T-helper 2 cell treated with Interferon-gamma antibody and Interleukin-4, amounts not matched to agents 5 μg/mL and 100 μg/mL, for 36 hours (primary cell): ENCODE data around the gene ZBTB38.
A peak's percentile ranks its signal among the peaks of the same experiment; 100 is the strongest.

Experiments
- DNase-seq: peaks from one replicate; pipeline ENCODE4 v3.0.0; 2021; ENCODE audit warnings: low spot score
- H3K27ac Mint-ChIP-seq: one replicate; pipeline ENCODE4 v1.8.0; 2021; ENCODE audit warnings: mild to moderate bottlenecking, mixed read lengths
- H3K27me3 Mint-ChIP-seq: one replicate; pipeline ENCODE4 v1.8.0; 2021; ENCODE audit warnings: low read depth, mixed read lengths
- H3K36me3 Mint-ChIP-seq: one replicate; pipeline ENCODE4 v1.8.0; 2021; ENCODE audit warnings: low read depth, mixed read lengths
- H3K4me1 Mint-ChIP-seq: one replicate; pipeline ENCODE4 v1.8.0; 2021; ENCODE audit warnings: low read depth, mixed read lengths
- H3K4me3 Mint-ChIP-seq: one replicate; pipeline ENCODE4 v1.8.0; 2022; ENCODE audit warnings: mild to moderate bottlenecking, moderate library complexity, mixed read lengths
- H3K9me3 Mint-ChIP-seq: one replicate; pipeline ENCODE4 v1.8.0; 2021; ENCODE audit warnings: mixed read lengths

Gene ZBTB38, protein sequence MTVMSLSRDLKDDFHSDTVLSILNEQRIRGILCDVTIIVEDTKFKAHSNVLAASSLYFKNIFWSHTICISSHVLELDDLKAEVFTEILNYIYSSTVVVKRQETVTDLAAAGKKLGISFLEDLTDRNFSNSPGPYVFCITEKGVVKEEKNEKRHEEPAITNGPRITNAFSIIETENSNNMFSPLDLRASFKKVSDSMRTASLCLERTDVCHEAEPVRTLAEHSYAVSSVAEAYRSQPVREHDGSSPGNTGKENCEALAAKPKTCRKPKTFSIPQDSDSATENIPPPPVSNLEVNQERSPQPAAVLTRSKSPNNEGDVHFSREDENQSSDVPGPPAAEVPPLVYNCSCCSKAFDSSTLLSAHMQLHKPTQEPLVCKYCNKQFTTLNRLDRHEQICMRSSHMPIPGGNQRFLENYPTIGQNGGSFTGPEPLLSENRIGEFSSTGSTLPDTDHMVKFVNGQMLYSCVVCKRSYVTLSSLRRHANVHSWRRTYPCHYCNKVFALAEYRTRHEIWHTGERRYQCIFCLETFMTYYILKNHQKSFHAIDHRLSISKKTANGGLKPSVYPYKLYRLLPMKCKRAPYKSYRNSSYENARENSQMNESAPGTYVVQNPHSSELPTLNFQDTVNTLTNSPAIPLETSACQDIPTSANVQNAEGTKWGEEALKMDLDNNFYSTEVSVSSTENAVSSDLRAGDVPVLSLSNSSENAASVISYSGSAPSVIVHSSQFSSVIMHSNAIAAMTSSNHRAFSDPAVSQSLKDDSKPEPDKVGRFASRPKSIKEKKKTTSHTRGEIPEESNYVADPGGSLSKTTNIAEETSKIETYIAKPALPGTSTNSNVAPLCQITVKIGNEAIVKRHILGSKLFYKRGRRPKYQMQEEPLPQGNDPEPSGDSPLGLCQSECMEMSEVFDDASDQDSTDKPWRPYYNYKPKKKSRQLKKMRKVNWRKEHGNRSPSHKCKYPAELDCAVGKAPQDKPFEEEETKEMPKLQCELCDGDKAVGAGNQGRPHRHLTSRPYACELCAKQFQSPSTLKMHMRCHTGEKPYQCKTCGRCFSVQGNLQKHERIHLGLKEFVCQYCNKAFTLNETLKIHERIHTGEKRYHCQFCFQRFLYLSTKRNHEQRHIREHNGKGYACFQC (N-terminal part only)

DNA sequence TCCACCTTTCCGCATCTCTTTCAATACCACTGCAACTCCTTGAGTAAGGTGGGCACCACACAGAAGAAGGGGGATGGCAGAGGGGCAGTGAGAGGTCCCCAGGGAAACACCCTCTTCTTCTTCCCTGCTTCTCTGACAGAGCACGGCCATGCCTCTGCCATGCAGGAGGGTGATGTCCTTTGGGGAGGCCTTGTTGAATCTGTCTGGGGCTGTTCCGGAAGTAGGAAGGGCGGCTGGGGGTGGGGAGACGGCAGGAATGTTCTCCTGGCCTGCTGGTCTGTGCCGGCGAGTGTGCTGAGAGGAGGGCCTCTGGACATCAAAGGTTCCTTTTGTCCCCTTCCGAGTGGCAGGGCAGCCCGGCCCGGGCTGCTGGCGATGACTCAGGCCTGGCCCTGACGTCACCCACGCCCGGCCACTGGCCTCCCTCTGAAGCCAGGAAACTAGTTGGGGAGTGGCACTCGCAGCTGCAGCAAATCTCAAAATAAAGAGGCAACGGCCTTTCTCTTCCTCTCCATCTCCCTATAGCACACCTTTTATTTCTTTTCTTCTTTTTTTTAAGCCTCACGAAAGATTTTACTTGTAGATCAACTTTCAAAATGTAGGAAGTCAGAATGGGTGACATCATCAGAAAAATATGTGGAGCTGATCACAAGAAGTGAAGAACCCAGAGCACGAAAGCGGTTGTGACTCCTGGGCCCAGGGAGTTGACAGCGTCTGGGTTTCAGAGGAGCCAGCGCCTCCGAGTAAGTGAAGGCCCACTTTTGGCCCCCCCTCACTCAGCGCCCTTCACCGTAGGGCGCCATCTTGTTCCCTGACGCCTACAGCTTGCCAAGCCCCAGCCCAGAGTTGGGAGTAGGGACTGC is at the start of gene ZBTB38:
Gene ZBTB38 (plus strand): TSS at position 443 of the 863 bp plus-strand sequence. CDS start 73,885 bp downstream, outside the sequence.
- Mint-ChIP-seq H3K36me3 (no peaks in the 10 kb centered on the region), H3K4me1 (peaks cover 9% of the 10 kb centered on the region), H3K27me3 (no peaks in the 10 kb centered on the region), H3K9me3 (peaks cover 4% of the 10 kb centered on the region), H3K27ac (no peak within 1 kb of the TSS), H3K4me3 (no peak within 1 kb of the TSS)
- DNase-seq = no peak

DNA sequence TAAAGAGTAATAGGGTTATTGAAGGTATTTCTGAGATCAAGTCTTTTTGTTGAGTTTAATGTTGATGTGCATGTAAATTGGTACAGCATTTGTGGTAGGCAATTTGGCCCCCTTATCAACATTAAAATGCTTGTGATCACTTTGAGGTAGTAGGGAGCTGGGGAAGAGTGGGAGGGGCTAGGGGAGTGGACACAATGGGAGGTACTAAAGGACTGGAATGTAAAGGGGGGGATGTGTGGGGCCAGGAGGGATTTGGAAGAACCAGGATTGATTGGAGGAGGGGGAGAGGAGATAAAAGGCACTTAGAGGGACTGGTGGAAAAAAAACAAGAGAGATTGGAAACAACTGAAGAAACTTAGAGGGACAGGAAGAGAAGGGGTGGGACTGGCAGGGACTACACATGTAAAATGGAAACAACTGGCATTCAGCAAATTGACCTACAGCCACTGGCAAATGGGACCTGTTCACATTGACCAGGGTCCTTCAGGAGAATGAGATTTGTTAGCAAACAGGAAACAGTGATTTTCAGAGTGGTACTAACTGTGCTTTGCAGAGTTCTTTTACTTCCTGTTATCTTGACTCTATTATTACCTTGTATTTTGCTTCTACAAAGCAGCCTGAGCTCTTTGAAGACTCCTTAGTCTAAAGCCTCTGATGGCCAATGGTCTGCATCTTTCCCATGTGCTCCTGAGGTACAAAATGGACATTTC is 47.8 kb upstream of the ZBTB38 start:
- no peak for DNase-seq
- H3K27me3 Mint-ChIP-seq = no peaks in the 10 kb centered on the region
- peaks cover 3% of the 10 kb centered on the region for H3K36me3 Mint-ChIP-seq
- no peaks in the 10 kb centered on the region for H3K9me3 Mint-ChIP-seq
- H3K4me1 Mint-ChIP-seq = peaks cover 12% of the 10 kb centered on the region
- no peak overlapping the region for H3K4me3 Mint-ChIP-seq
- H3K27ac Mint-ChIP-seq = peak overlapping the region; percentile 7

DNA sequence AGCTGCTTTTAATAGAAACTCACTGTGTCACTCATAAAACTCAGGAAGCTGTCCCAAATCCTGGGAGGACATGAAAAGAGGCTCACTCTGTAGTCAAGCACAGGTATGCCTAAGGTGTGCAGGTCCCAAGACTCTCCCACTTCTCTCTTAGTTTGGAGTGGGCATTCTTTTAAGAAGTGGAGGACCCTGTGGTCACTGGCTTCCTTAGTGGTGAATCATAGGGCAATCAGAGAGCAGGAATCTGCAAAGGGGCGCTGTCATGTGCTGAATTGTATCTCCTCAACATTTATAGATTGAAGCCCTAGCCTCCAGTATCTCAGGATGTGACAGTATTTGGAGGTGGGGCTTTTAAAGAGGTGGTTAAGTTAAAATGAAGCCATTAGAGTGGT is 47.2 kb upstream of the ZBTB38 start:
- H3K27ac Mint-ChIP-seq = no peak overlapping the region
- H3K4me3 Mint-ChIP-seq = no peak overlapping the region
- H3K36me3 Mint-ChIP-seq = peaks cover 3% of the 10 kb centered on the region
- no peaks in the 10 kb centered on the region for H3K27me3 Mint-ChIP-seq
- no peaks in the 10 kb centered on the region for H3K9me3 Mint-ChIP-seq
- no peak for DNase-seq
- H3K4me1 Mint-ChIP-seq = peaks cover 12% of the 10 kb centered on the region

DNA sequence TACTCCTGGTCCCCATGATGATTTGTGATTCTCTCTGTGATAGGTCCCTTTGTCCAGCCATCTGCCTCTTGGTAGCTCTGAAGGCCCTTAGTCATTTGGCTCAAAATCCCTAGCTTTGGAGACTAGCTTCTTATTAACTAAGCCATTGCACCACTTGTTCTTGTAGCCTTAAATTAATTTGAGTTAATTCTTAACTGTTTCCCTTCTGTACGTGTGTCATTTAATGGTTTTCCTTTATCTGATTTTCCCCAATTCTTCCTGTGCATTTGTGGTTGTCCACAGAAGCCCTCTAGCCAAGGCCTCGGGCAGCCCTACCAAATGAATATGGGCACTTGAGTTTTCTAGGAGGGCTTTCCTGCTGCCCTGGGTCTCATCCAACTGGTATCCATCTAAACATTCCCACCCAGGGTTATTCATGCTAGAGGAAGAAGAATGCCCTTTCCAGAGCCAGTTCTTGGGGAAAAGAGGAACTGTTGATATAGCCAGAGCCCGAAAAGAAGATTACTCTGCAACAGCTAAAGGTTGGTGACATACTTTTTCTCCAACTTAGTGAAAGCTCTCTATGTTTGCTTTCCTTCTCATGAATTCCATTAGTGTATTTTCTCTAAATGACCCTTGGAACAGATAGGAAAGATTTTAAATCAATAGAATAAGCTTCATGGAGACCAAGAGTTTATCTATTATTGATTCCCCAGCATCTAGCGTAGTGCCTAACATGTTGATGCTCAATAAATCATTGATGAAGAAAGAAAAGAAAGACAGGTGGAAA is 44.2 kb upstream of the ZBTB38 start:
- Mint-ChIP-seq H3K27ac (no peak overlapping the region), H3K36me3 (peaks cover 3% of the 10 kb centered on the region), H3K4me3 (no peak overlapping the region), H3K9me3 (no peaks in the 10 kb centered on the region), H3K27me3 (no peaks in the 10 kb centered on the region), H3K4me1 (peaks cover 17% of the 10 kb centered on the region)
- no peak for DNase-seq

DNA sequence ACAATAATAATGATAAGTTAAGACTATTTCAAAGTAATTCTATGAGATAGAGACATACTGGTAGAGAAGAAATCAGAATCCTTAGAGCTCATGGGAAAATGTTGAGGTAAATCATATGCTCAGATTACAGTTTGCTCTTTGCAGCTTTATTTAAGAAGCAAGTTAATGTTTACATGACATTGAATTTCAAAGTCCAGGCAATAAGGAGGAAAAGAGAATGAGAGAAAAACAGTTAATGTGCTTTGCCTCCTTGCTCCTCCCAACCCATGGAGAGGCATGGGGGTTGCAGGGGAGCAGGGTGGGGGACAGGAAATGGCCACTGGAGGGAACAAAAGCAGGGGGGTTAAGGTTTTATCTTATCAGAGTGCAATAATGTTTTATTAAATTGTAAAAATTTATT is 42.2 kb upstream of the ZBTB38 start:
- no peaks in the 10 kb centered on the region for H3K27me3 Mint-ChIP-seq
- H3K9me3 Mint-ChIP-seq = no peaks in the 10 kb centered on the region
- H3K4me1 Mint-ChIP-seq = peaks cover 8% of the 10 kb centered on the region
- no peak for DNase-seq
- no peak overlapping the region for H3K4me3 Mint-ChIP-seq
- peak overlapping the region; percentile 2 for H3K27ac Mint-ChIP-seq
- H3K36me3 Mint-ChIP-seq = no peaks in the 10 kb centered on the region

DNA sequence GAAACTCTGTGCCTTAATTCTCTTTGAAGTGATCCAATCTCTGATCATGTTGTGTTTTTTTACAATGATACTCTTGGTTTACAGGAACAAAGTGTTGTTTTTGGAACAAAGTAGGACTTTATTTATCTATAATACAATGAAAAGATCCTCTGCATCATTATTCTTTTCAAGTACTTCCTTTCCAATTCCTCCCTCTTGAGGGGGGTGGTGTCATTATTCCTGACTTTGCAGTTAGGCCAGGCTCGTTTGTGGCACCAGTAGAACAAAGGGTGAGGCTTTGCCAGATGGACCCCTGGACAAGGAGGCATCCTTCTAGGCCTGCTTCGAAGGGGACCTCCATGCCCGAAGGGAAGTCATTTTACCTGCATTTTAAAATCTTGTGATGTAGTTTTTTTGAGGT is 41.7 kb upstream of the ZBTB38 start:
- H3K4me3 Mint-ChIP-seq = no peak overlapping the region
- DNase-seq = no peak

DNA sequence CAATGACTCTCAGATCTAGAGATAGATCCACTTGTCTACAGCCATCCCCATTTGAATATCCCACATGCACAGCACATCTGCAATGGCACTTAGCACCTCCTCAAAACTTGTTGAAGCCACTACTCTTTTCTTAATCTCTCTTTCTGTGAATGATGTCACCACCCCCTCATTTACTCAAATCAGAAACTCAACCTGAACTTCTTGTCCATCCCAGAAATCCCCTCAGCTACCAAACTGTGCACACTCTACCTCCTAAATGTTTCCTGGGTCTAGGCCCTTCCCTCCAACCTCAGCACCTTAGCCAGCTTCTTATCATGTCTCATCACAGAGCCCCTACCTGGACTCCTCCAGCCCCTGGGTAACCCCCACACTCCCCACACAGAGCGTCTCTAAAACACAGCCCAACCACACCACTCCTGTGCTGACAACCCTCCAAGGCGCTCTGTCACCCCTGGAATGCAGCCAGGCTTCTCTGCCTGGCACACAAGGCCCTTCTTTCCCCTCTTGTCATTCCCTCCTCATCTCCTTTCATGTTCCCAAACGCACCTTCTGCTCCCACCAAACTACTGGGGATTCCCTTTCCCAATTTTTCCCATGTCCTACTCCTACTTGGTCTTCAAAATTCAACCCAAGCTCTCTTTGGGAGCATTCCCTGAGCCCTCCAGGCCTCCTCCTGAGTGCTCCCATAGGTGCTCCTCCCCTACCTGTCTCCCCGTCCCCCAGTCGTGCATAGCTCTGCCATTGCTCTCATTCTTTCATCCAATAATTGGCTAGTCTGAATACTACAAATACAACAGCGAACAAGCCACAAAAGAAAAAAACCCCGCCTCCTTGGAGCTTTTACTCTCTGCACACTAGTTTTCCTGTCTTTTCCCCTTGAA is 39.8 kb upstream of the ZBTB38 start:
- H3K9me3 Mint-ChIP-seq = no peaks in the 10 kb centered on the region
- H3K4me3 Mint-ChIP-seq = no peak overlapping the region
- H3K27ac Mint-ChIP-seq = no peak overlapping the region
- H3K4me1 Mint-ChIP-seq = peaks cover 5% of the 10 kb centered on the region
- H3K36me3 Mint-ChIP-seq = no peaks in the 10 kb centered on the region
- no peak for DNase-seq
- no peaks in the 10 kb centered on the region for H3K27me3 Mint-ChIP-seq

More for the DNA sequence above, 41.7 kb upstream of the ZBTB38 start:
- Mint-ChIP-seq H3K9me3 (no peaks in the 10 kb centered on the region), H3K36me3 (no peaks in the 10 kb centered on the region), H3K4me1 (peaks cover 5% of the 10 kb centered on the region), H3K27ac (no peak overlapping the region), H3K27me3 (no peaks in the 10 kb centered on the region)

DNA sequence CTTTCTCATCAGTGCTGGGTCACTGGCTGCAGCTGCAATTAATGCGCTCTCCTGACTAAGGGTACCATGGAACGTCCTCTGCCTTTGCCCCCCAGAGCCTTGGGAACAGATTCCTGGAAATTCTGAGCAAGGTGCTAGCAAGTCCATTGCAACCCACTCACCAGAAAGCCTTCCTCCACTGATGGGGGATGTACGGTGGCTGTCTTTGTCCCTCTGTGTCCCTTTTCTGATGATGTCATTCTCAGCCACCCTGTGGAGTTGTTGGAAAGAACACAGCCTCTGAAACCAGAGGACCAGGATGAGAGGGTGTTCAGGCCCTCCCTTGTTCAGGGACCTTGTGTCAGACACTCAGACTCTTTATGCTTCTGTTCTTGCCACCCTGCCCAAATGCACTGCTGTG is 38.1 kb upstream of the ZBTB38 start:
- H3K27me3 Mint-ChIP-seq = no peaks in the 10 kb centered on the region
- no peak overlapping the region for H3K4me3 Mint-ChIP-seq
- H3K4me1 Mint-ChIP-seq = peaks cover 5% of the 10 kb centered on the region
- DNase-seq = no peak
- no peaks in the 10 kb centered on the region for H3K9me3 Mint-ChIP-seq
- no peaks in the 10 kb centered on the region for H3K36me3 Mint-ChIP-seq
- no peak overlapping the region for H3K27ac Mint-ChIP-seq

DNA sequence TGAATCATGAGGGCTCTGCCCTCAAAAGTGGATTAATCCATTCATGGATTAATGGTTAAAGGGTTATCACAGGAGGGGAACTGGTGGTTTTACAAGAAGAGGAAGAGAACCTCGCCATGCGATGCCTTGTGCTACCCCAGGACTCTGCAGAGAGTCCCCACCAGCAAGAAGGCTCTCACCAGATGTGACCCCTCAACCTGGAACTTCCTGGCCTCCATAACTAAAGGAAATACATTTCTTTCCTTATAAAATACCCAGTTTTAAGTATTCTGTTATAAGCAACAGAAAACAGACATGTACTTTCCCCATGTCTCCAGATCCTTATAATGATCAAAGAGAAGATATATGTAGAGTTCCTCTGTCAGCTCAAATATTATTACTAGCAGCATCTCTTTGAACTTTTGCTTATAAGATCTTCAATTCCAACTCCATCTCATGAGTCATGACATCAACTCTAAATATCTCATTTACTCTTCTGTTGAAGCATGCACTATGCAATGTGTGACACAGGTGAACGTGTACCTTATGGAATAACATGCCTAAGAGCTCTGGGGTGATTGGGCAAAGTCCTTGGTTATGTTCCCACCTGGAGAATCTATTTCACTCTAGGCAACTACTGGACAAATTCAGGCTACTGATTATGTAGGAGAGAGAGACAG is 37.5 kb upstream of the ZBTB38 start:
- H3K4me1 Mint-ChIP-seq = peaks cover 5% of the 10 kb centered on the region
- H3K27me3 Mint-ChIP-seq = no peaks in the 10 kb centered on the region
- no peak for DNase-seq
- H3K36me3 Mint-ChIP-seq = no peaks in the 10 kb centered on the region
- H3K4me3 Mint-ChIP-seq = no peak overlapping the region
- H3K9me3 Mint-ChIP-seq = no peaks in the 10 kb centered on the region
- H3K27ac Mint-ChIP-seq = no peak overlapping the region

DNA sequence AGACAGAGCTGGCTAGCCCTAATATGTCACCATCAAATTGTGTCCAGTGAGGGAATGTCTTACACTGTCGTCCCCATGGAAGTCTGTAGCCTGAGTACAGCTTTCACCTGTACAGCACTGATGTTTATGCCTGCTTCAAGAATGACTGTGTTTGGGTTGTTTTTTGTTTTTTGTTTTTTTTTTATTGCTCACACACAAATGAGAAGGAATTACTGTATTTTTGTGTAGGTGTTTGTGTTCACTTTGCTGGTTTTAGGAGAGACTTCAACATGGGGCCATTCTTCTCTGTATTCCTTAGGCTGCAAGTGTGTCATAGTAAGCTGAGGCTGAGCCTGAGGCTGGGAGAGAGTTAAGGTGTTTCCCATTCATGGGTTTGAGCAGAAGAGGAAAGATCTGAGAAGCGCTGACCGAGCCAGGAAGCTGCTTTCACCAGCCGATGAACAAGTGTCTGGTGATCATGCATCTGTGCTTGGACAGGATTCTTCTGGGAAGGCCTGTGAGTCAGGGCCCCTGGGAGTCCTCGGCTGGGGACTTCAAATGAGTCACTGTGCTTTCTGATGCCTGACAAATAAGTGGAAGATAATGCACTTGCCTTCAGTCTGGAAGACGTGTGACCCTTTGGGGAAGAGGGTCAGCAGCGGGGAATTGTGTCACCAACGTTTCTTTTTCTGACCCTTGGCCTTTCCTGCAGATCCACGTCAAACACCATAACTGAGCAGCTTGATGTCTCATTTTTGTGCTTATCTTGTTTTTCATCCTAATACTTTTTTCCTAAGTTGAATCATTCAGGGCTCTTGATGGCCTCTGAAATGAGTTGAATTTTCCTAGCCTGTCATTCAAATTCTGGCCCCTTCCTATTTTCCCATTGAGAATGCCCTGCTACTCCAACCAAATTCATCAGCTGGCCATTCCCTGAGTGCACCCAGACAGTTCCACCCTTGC is 36.7 kb upstream of the ZBTB38 start:
- H3K36me3 Mint-ChIP-seq = no peaks in the 10 kb centered on the region
- no peaks in the 10 kb centered on the region for H3K27me3 Mint-ChIP-seq
- H3K4me3 Mint-ChIP-seq = no peak overlapping the region
- no peak for DNase-seq
- H3K27ac Mint-ChIP-seq = no peak overlapping the region
- H3K9me3 Mint-ChIP-seq = no peaks in the 10 kb centered on the region
- peaks cover 5% of the 10 kb centered on the region for H3K4me1 Mint-ChIP-seq
